Glomerular visceral epithelial cell (primary cell): ENCODE measurements around the gene IGF2BP1.
A peak's percentile ranks its signal among the peaks of the same experiment; 100 is the strongest.
"Not testable (repeated sequence)": the region's sequence is repeated elsewhere in the genome, so short reads cannot be mapped to it uniquely, and the experiment has no call there.

Source experiments
- DNase-seq: peaks from one replicate; pipeline ENCODE4 v3.0.0-alpha.2; 2016; ENCODE audit errors: extremely low spot score

IGF2BP1 gene

DNA sequence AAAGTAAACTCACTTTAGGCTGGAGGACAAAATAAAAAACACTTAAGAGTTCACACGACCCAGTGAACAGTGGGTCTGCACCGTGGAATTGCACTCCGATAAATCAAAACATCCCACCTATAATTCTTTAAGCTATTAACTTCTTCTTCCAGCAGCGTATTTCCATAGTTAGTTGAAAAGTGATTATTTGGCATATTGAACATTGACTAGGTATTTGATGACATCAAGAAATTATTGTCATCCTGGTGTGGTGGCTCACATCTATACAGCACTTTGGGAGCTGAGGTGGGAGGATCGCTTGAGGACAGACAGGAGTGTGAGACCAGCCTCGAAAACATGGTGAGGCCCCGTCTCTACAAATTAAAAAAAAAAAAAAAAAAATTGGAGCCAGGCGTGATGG, 23.4 kb downstream of the IGF2BP1 start:
- DNase-seq = no peak

GRCh38 chr17:49021095-49021767, 24.0 kb downstream of the IGF2BP1 start:
- DNase-seq = peak; percentile 29

DNA sequence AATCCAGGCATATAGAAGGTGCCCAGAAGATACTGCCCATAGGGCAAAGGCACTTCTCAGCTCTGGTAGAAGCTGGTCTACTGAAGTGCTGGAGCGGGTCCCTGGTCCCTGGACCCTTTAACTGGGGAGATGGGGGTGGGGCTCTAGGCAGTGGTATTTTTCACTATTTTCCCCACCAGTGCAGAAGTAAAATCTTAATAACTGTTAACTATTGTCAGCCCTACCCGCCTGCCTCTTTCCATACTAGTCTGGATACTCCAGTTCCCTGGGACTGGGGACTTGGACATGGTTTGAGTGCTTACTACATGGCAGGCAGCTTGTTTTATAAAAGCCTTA, 24.6 kb downstream of the IGF2BP1 start:
- no peak for DNase-seq

- DNase-seq = peak; percentile 85
Observed at GRCh38 chr17:49022391-49022941, 25.3 kb downstream of the IGF2BP1 start.

- DNase-seq = no peak
Observed at GRCh38 chr17:49024523-49024922, 27.3 kb downstream of the IGF2BP1 start.

GRCh38 chr17:49026447-49026846, 29.3 kb downstream of the IGF2BP1 start:
- DNase-seq = not testable (repeated sequence)

GRCh38 chr17:49028271-49028670, 31.1 kb downstream of the IGF2BP1 start:
- DNase-seq = no peak

DNA sequence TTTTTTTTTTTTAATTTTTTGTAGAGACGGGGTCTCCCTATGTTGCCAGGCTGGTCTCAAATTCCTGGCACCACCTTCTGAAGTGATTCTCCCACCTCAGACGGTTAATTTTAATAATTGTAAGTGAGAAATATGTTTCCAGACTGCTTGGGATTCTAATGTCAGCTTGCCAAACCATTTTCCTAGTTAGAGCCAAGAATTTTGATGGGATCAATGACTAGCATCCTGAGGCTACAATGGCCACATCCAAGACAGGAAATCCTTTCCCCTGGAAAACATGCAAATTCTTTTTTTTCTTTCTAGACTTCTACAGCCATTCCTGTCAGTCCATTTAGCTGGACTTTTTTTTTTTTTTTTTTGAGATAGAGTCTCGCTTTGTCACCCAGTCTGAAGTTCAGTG, 32.6 kb downstream of the IGF2BP1 start:
- DNase-seq = no peak

- DNase-seq = peak; percentile 84
Observed at GRCh38 chr17:49031965-49032928, 35.1 kb downstream of the IGF2BP1 start.

DNA sequence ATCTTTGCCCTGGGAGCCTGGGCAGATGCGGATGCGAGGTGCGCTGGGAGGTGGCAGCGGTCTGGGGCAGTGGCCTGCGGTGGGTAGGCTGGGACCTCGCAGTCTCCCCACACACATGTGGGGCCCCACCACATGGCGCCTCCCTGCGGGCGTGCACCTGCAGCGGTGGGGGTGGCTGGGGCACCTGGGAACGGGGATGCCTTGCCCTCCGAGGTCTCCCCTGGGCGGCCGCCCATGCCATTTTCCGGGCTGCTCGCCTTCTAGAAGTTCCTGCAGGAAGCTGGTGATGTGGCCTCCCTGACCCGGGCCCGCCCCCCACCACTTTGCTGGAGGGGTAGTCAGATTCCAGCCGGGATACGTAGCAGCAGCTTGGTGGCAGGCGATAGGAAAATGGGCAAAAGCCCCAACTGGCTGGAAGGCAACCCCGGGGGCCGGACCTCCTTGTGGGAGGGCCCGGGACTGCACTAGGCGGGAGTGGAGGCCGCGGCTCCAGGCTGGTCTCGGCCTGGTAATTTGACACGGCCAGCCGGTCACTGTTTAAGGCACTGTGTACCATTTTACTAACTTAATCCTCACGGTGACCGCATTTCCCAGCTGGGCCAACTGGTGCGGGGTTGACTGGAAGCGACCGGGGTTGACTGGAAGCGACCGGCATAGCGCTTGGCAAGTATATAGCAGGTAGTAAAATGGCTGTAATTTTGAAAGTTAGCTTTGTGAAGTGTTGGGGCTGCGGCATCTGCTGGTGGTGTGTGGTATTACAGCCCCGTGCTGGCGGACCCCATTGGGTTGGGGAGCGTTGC, 38.5 kb downstream of the IGF2BP1 start:
- DNase-seq = peak; percentile 69

GRCh38 chr17:49036270-49036626, 39.1 kb downstream of the IGF2BP1 start:
- DNase-seq = no peak

- DNase-seq = no peak
Observed at GRCh38 chr17:49038138-49038537, 41.0 kb downstream of the IGF2BP1 start.

DNA sequence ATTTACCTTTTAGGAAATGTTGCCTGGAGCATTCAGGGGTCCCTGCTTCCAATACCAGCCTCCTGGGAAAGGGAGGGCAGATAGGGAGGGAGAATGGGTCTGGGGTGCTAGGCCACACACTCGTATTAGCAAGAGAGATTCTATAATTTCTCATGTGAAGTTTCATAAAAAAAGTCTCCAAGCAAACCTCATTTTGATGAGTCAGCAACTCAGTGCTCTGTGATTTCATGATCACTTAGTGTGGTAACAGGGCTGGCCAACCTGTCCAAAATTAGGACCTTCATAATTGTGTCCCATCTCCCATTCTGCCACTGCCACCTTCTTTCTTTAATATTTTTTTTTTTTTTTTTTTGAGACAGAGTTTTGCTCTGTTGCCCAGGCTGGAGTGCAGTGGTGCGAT, 41.4 kb downstream of the IGF2BP1 start:
- DNase-seq = no peak

GRCh38 chr17:49039518-49039917, 42.3 kb downstream of the IGF2BP1 start:
- not testable (repeated sequence) for DNase-seq

DNA sequence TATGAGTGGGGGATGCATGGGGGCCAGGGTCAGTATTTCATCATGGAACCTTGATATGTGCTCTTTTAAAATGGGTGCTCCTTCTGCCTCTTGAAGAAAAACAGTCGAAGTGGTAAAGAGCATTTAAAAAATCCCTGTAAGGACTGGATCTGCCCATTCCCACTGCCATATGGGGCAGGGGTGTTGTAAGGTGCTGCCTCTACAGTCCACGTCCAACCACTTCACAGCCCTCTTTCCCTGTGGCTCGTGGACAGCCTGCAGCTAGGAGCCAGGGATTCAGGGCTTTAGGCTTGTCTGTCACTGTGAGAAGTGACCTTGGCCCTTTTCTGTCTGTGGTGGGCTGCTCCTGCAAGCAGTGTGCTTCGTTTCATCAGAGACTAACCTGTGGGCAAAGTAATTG, 44.3 kb downstream of the IGF2BP1 start:
- no peak for DNase-seq

DNA sequence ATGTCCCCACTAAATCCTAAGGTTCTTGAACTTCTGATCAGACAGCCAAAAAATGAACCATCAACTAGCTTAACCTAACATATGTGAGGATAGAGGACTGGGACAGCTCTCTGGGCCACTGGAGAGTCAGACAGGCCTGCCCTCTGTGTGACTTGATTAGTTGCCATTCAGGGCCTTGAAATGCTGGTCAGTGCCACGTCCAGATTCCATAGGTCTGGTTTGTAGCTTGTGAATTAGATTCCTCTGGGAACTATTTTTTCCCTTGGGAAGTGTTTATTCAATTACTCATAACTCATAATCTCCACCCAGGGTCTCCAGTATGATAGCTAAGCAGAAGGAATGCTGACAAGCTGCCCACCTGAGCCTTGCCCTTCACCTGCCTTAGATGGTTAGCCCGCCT, 48.2 kb downstream of the IGF2BP1 start:
- DNase-seq = no peak

GRCh38 chr17:49046912-49047311, 49.7 kb downstream of the IGF2BP1 start:
- DNase-seq = no peak

DNA sequence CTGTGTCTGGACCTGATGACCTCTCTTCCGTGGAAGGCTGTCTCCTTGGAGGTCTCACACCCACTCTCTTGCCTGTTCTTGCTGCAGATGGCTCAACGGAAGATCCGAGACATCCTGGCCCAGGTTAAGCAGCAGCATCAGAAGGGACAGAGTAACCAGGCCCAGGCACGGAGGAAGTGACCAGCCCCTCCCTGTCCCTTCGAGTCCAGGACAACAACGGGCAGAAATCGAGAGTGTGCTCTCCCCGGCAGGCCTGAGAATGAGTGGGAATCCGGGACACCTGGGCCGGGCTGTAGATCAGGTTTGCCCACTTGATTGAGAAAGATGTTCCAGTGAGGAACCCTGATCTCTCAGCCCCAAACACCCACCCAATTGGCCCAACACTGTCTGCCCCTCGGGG, 52.1 kb downstream of the IGF2BP1 start:
- DNase-seq = no peak

DNA sequence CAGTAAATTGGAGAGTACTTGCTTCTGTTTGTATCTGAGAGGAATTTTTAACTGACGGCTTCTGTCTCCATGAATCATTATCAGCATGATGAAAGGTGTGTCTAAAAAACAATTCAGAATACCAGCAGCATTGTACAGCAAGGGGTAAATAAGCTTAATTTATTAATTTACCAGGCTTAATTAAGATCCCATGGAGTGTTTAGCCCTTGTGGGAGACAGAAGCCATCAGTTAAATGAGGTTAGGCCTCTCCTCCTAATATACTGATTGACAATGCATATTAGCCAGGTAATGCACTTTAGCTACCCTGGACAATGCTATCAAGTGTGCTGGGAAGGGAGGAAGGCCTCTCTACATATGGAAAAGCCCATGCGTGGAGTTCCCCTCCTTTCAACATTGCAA, 53.4 kb downstream of the IGF2BP1 start:
- DNase-seq = no peak

- DNase-seq = no peak
Observed at GRCh38 chr17:49051269-49051668, 54.1 kb downstream of the IGF2BP1 start.

GRCh38 chr17:49053171-49053829, 56.1 kb downstream of the IGF2BP1 start:
- DNase-seq = no peak
